Measurements from ENCODE around the gene ZNF74. TPM values are rescaled to one million over a fixed set of nuclear protein-coding genes. Genes with fewer than 3 reads are reported as not detected.
A peak's percentile ranks its signal among the peaks of the same experiment; 100 is the strongest.

ZNF74 gene
- total RNA-seq, 1 experiment from 2014 or later = 11.1 TPM

- H3K4me1 Mint-ChIP-seq (ENCODE audit: low read depth, unreplicated experiment) = peaks cover 9% of the 10 kb centered on the region
- H3K4me3 Mint-ChIP-seq (ENCODE audit: low read depth, unreplicated experiment) = peak overlapping the region; percentile 75
- peak overlapping the region; percentile 87 for H3K27ac Mint-ChIP-seq (ENCODE audit: unreplicated experiment)
- CTCF ChIA-PET = no interaction called here
- DNase-seq = no peak
- H3K36me3 Mint-ChIP-seq (ENCODE audit: insufficient read depth, unreplicated experiment) = peaks cover 15% of the 10 kb centered on the region
- intact Hi-C loops (cut with micrococcal nuclease; ENCODE audit: unreplicated experiment) = no loop called here
- H3K9me3 Mint-ChIP-seq (ENCODE audit: low read depth, unreplicated experiment) = no peaks in the 10 kb centered on the region
- peaks cover 78% of the 10 kb centered on the region for H3K27me3 Mint-ChIP-seq (ENCODE audit: unreplicated experiment)
- TF ChIP-seq CTCF (IDR thresholded peaks at IDR 0.05; ENCODE audit: unreplicated experiment) = no peak
- no TSS peak for BruUV-seq (replicated peaks)
Observed at GRCh38 chr22:20436307-20436767, 42.4 kb downstream of the ZNF74 start.

GRCh38 chr22:20436768-20437612, 43.0 kb downstream of the ZNF74 start:
- no peak for DNase-seq
- Mint-ChIP-seq H3K36me3 (ENCODE audit: insufficient read depth, unreplicated experiment) (peaks cover 15% of the 10 kb centered on the region), H3K4me3 (ENCODE audit: low read depth, unreplicated experiment) (peak overlapping the region; percentile 75), H3K9me3 (ENCODE audit: low read depth, unreplicated experiment) (no peaks in the 10 kb centered on the region), H3K27ac (ENCODE audit: unreplicated experiment) (peak overlapping the region; percentile 87), H3K4me1 (ENCODE audit: low read depth, unreplicated experiment) (peaks cover 9% of the 10 kb centered on the region), H3K27me3 (ENCODE audit: unreplicated experiment) (peaks cover 75% of the 10 kb centered on the region)
- intact Hi-C loops (cut with micrococcal nuclease; ENCODE audit: unreplicated experiment) = no loop called here
- no TSS peak for BruUV-seq (replicated peaks)
- no peak for TF ChIP-seq CTCF (IDR thresholded peaks at IDR 0.05; ENCODE audit: unreplicated experiment)
- CTCF ChIA-PET = no interaction called here

- peak within 1 kb of the TSS; percentile 87 for H3K27ac Mint-ChIP-seq (ENCODE audit: unreplicated experiment)
- peak within 1 kb of the TSS; percentile 75 for H3K4me3 Mint-ChIP-seq (ENCODE audit: low read depth, unreplicated experiment)
- CTCF ChIA-PET = no interaction called here
- peaks cover 9% of the 10 kb centered on the region for H3K4me1 Mint-ChIP-seq (ENCODE audit: low read depth, unreplicated experiment)
- no peak for DNase-seq
- H3K27me3 Mint-ChIP-seq (ENCODE audit: unreplicated experiment) = peaks cover 67% of the 10 kb centered on the region
- BruUV-seq (replicated peaks) = no TSS peak
- TF ChIP-seq CTCF (IDR thresholded peaks at IDR 0.05; ENCODE audit: unreplicated experiment) = no peak
- intact Hi-C loops (cut with micrococcal nuclease; ENCODE audit: unreplicated experiment) = no loop called here
- no peaks in the 10 kb centered on the region for H3K9me3 Mint-ChIP-seq (ENCODE audit: low read depth, unreplicated experiment)
- H3K36me3 Mint-ChIP-seq (ENCODE audit: insufficient read depth, unreplicated experiment) = peaks cover 15% of the 10 kb centered on the region
Observed at GRCh38 chr22:20437613-20438426, 43.9 kb downstream of the ZNF74 start, which contains the start of gene SCARF2. Gene SCARF2, minus strand, starts transcription at chr22:20437825. Its CDS starts 71 bp downstream, at chr22:20437754.

- Mint-ChIP-seq H3K27ac (ENCODE audit: unreplicated experiment) (no peak overlapping the region), H3K36me3 (ENCODE audit: insufficient read depth, unreplicated experiment) (peaks cover 15% of the 10 kb centered on the region)
- no peak for TF ChIP-seq CTCF (IDR thresholded peaks at IDR 0.05; ENCODE audit: unreplicated experiment)
Observed at GRCh38 chr22:20438427-20438677, 44.4 kb downstream of the ZNF74 start.

More at GRCh38 chr22:20438427-20438677, 44.4 kb downstream of the ZNF74 start:
- no peak overlapping the region for H3K4me3 Mint-ChIP-seq (ENCODE audit: low read depth, unreplicated experiment)
- DNase-seq = no peak
- peaks cover 9% of the 10 kb centered on the region for H3K4me1 Mint-ChIP-seq (ENCODE audit: low read depth, unreplicated experiment)
- BruUV-seq (replicated peaks) = no TSS peak
- CTCF ChIA-PET = no interaction called here
- intact Hi-C loops (cut with micrococcal nuclease; ENCODE audit: unreplicated experiment) = no loop called here
- peaks cover 62% of the 10 kb centered on the region for H3K27me3 Mint-ChIP-seq (ENCODE audit: unreplicated experiment)
- H3K9me3 Mint-ChIP-seq (ENCODE audit: low read depth, unreplicated experiment) = no peaks in the 10 kb centered on the region
